C4-2B (cell line): ENCODE data around the gene GALNT10.

Experiments
- ZFX ChIP-seq: fragments of 450-650 bp; IDR thresholded peaks from 2 replicates; pipeline ENCODE4 v1.6.1; 2017
- TF ChIP-seq, protein P1 (sequence below): fragments of 450-650 bp; conservative IDR thresholded peaks from 2 replicates; pipeline ENCODE4 v1.5.1; 2017; ENCODE audit warnings: mild to moderate bottlenecking

DNA sequence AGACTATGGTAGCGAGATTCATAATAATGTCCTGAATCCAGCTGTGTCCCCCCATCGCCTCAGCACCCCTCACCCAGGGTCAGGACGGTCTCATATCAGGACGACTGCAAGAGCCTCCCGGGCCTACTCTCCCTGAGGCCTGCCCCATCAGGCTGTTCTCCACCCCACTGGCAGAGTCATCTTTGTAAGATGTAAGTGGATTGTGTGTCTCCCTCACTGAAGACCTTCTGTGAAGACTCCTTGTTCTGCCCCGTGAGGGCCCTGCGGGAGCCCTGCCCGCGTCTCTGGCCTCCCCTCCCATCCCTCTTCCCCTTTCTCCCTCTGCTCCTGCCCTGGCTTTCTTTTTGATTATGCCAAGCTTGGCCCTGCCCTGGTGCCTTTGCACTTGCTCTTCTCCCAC, 211.4 kb downstream of the GALNT10 start:
- TF ChIP-seq, protein P1, sequence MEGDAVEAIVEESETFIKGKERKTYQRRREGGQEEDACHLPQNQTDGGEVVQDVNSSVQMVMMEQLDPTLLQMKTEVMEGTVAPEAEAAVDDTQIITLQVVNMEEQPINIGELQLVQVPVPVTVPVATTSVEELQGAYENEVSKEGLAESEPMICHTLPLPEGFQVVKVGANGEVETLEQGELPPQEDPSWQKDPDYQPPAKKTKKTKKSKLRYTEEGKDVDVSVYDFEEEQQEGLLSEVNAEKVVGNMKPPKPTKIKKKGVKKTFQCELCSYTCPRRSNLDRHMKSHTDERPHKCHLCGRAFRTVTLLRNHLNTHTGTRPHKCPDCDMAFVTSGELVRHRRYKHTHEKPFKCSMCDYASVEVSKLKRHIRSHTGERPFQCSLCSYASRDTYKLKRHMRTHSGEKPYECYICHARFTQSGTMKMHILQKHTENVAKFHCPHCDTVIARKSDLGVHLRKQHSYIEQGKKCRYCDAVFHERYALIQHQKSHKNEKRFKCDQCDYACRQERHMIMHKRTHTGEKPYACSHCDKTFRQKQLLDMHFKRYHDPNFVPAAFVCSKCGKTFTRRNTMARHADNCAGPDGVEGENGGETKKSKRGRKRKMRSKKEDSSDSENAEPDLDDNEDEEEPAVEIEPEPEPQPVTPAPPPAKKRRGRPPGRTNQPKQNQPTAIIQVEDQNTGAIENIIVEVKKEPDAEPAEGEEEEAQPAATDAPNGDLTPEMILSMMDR, result no peak
- no peak for TF ChIP-seq ZFX
